SKM-1 (cell line): Measurements from ENCODE around the gene RPL10.

Source experiments
- DNase-seq: peaks from one replicate; lab custom pipeline; 2025; ENCODE audit not compliant: unreplicated experiment; lab: John Stamatoyannopoulos, UW

RPL10 gene

GRCh38 chrX:154397888-154398667 lies at the start of gene RPL10:
RPL10 (plus strand) TSS chrX:154398377; CDS start chrX:154398520, 143 bp downstream.
- DNase-seq, result peak; percentile 51

DNA sequence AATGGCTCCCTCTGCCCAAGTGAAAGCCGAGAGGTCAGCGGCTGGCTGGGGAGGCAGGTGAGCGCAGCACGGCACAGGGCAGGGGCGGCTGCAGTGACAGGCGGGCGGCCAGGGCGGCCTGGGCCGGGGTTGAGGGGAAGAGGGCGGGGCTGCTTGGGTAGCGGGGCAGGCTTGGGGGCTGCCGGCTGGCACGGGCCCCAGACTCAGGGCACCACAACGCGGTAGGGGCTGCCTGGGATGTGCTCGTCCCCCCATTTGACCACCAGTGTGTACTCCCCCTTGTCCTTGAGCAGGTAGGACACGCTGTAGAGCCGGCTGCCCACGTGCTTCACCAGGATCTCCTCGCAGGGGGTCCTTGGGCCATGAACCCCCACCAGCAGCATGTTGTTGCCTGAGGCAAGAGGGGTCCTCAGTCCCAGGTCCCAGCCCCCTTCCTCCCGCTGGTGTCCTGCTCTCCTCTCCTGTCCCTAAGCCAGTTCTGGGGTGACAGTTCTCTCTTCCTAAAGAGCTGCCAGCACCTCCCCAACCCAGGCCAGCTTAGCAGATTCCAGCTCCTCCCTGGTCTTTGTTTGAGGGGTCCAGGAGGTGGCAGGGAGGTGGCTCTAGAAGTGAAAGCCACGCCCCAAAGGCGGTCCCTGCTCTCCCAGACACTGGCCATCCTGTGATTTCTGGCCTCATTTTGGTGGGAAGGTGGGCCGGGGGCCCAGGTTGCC lies 49.4 kb upstream of the RPL10 start:
- no peak for DNase-seq

- no peak for DNase-seq
These were observed 48.7 kb upstream of the RPL10 start for GRCh38 chrX:154349359-154349935.

- no peak for DNase-seq
These were observed 48.2 kb upstream of the RPL10 start for GRCh38 chrX:154349979-154350378.

- no peak for DNase-seq
These were observed 47.6 kb upstream of the RPL10 start for GRCh38 chrX:154350429-154351182.

DNA sequence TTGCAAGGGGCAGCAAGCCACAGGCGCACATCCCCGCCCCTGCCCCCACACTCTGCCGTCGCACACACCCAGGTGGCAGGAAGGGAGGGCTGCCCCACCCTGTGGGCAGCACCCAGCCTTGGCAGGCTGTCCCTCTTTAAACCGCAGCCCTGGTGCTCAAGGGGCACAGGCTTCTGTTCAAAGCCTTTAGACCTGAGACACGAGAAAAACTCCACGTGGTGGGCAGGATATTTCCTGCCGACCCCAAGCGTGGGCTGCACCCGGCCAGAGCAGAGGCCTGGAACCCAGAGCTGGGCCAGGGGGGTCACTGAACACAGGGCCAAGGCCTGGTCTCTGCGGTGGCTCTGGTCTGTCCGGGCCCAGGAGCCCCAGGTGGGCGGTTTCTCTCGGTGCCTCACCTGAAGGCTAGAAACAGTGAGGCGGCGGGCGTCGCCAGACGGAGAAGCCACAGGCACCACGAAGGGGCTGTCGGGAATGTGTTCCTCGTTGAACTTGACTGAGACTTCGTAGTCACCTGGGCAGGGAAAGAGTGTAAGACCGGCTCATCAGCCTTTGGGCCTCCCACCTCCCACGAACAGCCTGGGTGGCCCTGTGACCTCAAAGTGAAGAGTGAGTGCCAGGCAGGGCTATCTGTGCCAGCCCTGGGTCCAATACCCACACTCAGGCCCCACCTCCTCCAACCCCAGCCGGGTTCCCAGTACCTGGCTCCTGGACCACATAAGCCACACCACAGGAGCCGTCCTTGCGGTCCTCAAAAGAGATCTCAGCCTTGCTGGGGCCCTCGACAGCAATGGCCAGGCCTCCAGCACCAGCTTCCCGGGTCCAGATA lies 46.8 kb upstream of the RPL10 start:
- DNase-seq, result no peak

DNA sequence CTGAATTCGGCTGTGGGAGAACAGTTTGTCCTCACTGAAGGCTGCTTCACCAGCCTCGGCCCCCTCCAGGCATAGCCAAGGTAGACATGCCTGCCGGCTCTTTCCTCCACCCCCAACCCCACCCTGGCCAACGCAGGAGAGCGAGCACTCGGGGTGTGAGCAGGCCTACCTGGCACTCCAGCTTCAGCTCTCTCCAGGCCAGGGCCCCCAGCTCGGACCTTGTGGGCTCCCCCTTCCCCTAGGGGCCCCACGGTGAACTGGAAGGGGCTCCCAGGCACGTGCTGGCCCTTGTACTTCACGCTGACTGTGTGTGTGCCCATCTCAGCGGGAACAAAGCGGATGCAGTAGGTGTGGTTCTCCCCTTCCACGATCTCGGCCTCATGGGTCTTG lies 46.2 kb upstream of the RPL10 start:
- no peak for DNase-seq

DNA sequence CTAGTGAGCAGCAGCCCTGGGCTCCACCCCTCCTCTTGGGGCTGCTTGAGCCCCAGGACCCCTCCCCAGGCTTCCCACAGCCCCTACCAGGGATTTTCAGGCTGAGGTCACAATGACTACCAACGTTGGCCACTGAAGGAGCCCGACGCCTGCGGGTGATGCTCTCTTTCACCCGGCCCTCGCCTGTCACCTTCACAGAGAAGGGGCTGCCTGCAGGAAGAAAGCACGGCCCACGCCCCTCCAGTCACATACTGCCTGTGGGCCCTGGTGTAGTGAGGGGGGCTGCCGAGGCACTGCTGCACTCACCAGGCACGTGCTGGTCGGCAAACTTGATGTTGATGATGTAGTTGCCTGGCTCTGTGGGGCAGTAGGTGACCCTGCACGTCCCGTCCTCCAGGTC lies 45.7 kb upstream of the RPL10 start:
- no peak for DNase-seq

DNA sequence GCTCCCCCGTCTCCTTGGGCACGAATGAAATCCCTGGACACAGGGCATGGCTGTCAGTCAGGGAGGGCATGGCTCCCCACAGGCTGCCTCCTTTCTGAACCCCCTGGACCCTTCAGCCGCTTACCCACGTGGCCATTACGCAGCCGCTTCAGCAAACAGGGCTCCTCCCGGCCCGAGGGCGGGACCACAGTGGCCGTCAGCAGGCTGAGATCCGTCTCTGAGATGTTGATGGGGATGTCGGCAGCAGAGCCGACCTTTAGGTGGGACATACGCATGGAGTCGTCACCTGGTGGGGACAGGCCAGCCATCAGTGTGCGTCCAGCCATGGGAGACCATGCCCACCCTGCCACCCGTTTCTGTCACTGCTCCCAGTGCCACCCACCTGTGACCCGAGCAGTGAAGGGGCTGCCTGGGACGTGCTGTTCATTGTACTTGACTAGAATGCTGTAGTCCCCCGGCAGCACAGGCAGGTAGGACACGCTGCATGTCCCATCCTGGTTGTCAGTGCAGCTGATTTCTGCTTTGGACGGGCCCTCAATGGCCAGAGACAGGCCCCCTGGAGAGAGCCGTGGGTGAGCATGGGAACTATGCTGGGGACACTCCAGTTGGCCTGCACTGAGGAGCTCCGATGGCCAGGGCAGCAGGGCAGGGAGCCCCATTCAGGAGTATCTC lies 44.9 kb upstream of the RPL10 start:
- no peak for DNase-seq

DNA sequence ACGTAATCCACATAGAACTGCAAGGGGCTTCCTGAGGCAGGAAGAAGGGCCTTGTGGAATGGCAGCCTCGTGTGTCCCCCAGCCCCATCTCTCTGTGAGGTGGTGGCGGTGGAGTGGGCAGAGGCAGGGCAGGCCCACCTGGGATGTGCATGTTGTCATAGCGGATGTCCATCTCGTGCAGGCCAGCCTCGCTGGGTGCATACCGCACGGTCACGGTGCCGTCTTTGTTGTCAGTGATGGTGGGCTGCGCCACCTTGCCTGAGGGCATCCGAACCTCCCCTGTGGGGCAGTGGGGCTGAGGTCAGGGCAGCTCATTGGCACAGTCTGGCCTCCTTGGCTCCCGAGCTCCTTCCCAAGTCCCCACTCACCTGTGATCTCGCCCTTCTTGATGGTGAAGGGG lies 44.2 kb upstream of the RPL10 start:
- no peak for DNase-seq

GRCh38 chrX:154354516-154354915 lies 43.7 kb upstream of the RPL10 start:
- DNase-seq, result no peak

- no peak for DNase-seq
These were observed 42.9 kb upstream of the RPL10 start for GRCh38 chrX:154355094-154355775.

GRCh38 chrX:154355776-154356140 lies 42.4 kb upstream of the RPL10 start:
- no peak for DNase-seq

- no peak for DNase-seq
These were observed 41.6 kb upstream of the RPL10 start for GRCh38 chrX:154356596-154356995.

DNA sequence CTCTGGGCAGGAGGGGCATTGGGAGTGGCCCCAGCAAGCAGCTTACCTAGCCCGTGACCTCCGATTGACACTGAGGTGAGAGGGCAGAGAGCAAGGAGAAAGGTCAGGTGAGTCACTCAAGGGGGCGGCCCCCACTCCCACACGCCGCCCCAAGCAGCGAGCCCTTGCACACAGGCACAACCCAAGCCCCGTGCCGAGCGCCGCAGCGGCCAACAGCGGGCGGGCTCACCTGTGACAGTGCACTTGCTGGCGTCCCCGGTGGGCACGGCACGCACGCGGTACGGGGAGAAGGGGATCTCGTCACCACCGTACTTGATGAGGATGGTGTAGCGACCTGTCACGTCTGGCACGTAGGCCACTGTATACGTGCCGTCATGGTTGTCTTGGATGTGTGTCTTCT lies 41.0 kb upstream of the RPL10 start:
- DNase-seq, result no peak

DNA sequence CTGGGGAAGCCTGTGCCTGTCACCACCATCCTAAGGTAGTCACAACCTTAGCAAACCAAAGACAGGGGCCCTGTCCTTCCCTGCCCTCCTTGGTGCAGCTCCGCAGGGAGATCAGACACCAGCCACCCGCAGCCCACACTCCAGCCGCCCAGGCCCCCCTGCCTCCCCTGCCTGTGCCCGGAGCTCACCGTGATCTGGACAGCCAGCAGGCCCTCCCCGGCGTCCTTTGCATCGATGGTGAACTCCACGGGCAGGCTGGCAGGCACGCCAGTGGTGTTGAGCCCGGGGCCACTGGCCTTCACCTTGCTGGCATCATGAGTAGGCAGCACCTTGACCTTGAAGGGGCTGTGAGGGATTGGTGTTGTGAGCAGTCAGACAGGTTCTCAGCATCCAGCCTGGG lies 40.2 kb upstream of the RPL10 start:
- DNase-seq, result no peak

GRCh38 chrX:154358829-154359228 lies 39.3 kb upstream of the RPL10 start:
- no peak for DNase-seq

- DNase-seq, result no peak
These were observed 38.6 kb upstream of the RPL10 start for GRCh38 chrX:154359362-154360154.
